Gastroesophageal sphincter (tissue), 4 donors: ENCODE results near the gene TEAD2. TPM values are rescaled to one million over a fixed set of nuclear protein-coding genes. Genes with fewer than 3 reads are reported as not detected.

ENCODE experiments used
- ATAC-seq: fragments of 150-250 bp; one replicate; pipeline ENCODE4 v1.9.1; 2016; ENCODE audit warnings: mild to moderate bottlenecking, moderate library complexity
- H3K27ac ChIP-seq, 4 donors: fragments of 200-600 bp; sonication (generic) in 3 of 4; 1 replicate in 3 of 4; 2 replicates in 1 of 4; pipeline ENCODE4 v1.5.1; 2016 to 2019
- H3K27me3 ChIP-seq: fragments of 200-600 bp; sonication (generic); one replicate; pipeline ENCODE4 v1.5.1; 2019
- H3K36me3 ChIP-seq, 2 donors: fragments of 200-600 bp; sonication (generic); one replicate each; pipeline ENCODE4 v1.5.1; 2019; ENCODE audit warnings: control low read depth in 1 of 2
- H3K4me1 ChIP-seq, 3 donors: fragments of 200-600 bp; sonication (generic); 1 replicate in 2 of 3; 2 replicates in 1 of 3; pipeline ENCODE4 v1.5.1; 2016 to 2019; ENCODE audit warnings: control low read depth in 2 of 3
- H3K4me3 ChIP-seq, 2 donors: fragments of 200-600 bp; sonication (generic); one replicate each; pipeline ENCODE4 v1.5.1; 2019; ENCODE audit warnings: mild to moderate bottlenecking in 1 of 2, moderate library complexity in 1 of 2
- H3K9me3 ChIP-seq, 3 donors: fragments of 200-600 bp; sonication (generic); one replicate each; pipeline ENCODE4 v1.5.1; 2017 to 2019; ENCODE audit warnings: control low read depth in 2 of 3
- EP300 ChIP-seq: sonication (generic); formaldehyde crosslinking; IDR thresholded peaks from one replicate; pipeline ENCODE4 v1.6.1; 2017; ENCODE audit warnings: antibody characterized with exemption, mild to moderate bottlenecking
- POLR2A ChIP-seq, 2 donors: fragments of 450-650 bp; IDR thresholded peaks; one replicate each; pipeline ENCODE4 v1.6.1; 2017; ENCODE audit warnings: antibody characterized with exemption in 2 of 2, mild to moderate bottlenecking in 2 of 2, moderate library complexity in 1 of 2
- POLR2AphosphoS5 ChIP-seq: sonication (generic); formaldehyde crosslinking; IDR thresholded peaks from one replicate; pipeline ENCODE4 v1.6.1; 2017; ENCODE audit warnings: antibody characterized with exemption
- WGBS, 2 donors: methylation state at CpG; one replicate each; pipeline ENCODE4 v1.1.5; 2018; ENCODE audit warnings: low coverage in 1 of 2; 5-methylcytosine and 5-hydroxymethylcytosine counted together
- total RNA-seq, 4 donors: library from RNA; depleted of rRNA; stranded (reverse); fragments of >200 nt; gene quantifications; one replicate each; pipeline ENCODE4 v1.1.0, GENCODE V29; 2016
- TF ChIP-seq, protein P1 (sequence below), 4 experiments: fragments of 200-600 bp in 2 of 4; fragments of 450-650 bp in 2 of 4; sonication (generic) in 1 of 4; IDR thresholded peaks; one replicate each; pipeline ENCODE4 v1.5.1; 2017 to 2019; ENCODE audit warnings: antibody characterized with exemption in 4 of 4, mild to moderate bottlenecking in 2 of 4, moderate library complexity in 2 of 4

TEAD2 gene
- total RNA-seq, 4 donors from 2014 or later = 47.5 to 73.1 (median 51.1) TPM

DNA sequence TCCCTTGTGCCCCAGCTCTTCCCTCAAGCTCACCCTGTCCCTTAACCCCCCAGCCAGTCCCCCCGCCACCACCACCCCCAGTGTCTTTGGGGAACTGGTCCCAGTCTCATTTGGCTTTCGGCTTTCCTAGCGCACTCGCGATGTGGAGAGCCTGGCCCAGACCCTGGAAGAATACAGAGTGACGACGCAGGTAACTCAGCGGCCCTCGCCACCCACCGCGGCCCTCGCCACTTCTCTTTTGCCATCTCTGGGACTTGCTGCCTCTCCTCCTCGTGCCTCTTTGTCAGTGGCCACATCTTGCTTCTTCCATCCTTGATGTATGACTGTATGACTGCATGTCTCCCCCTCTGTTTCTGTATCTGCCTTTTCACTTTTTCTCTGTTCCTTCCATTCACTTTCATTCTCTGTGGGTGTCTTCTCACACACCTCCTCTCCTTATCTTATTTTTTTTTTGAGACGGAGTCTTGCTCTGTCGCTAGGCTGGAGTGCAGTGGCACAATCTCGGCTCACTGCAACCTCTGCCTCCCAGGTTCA lies 45.3 kb upstream of the TEAD2 start:
- H3K27me3 ChIP-seq = peaks cover 34% of the 10 kb centered on the region
- H3K36me3 ChIP-seq = no peaks in the 10 kb centered on the region
- H3K27ac ChIP-seq = no peak overlapping the region
- TF ChIP-seq POLR2AphosphoS5 (no peak), EP300 (no peak), POLR2A (IDR thresholded peaks at IDR 0.05) (no peak)
- TF ChIP-seq, protein P1, sequence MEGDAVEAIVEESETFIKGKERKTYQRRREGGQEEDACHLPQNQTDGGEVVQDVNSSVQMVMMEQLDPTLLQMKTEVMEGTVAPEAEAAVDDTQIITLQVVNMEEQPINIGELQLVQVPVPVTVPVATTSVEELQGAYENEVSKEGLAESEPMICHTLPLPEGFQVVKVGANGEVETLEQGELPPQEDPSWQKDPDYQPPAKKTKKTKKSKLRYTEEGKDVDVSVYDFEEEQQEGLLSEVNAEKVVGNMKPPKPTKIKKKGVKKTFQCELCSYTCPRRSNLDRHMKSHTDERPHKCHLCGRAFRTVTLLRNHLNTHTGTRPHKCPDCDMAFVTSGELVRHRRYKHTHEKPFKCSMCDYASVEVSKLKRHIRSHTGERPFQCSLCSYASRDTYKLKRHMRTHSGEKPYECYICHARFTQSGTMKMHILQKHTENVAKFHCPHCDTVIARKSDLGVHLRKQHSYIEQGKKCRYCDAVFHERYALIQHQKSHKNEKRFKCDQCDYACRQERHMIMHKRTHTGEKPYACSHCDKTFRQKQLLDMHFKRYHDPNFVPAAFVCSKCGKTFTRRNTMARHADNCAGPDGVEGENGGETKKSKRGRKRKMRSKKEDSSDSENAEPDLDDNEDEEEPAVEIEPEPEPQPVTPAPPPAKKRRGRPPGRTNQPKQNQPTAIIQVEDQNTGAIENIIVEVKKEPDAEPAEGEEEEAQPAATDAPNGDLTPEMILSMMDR (IDR thresholded peaks at IDR 0.05) = no peak
- no peaks in the 10 kb centered on the region for H3K9me3 ChIP-seq
- no peaks in the 10 kb centered on the region for H3K4me1 ChIP-seq
- ATAC-seq = no peak
- no peak overlapping the region for H3K4me3 ChIP-seq
- WGBS, 2 donors = 66 to 87% methylated on average over 4 to 11 of the region's 16 CpGs

DNA sequence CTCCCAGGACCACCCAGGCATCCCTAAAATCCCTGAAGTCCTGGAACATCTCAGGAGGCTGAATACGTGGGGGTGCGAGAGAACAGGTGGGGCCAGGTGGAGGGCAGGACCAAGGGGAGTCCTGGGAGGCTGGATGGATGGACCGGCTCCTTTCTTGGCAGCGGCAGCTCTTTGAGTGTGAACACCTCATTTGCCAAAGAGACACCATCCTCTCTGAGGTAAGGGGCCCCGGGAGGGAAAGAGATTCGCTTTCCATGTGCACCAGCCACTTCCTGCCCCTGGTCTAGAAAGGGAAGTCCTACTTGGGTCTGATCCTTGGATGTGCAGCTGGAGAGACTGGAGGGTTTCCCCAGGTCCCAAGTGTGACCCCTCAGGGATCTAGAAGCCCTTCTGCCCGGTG lies 44.9 kb upstream of the TEAD2 start:
- Histone ChIP-seq H3K9me3 (no peaks in the 10 kb centered on the region), H3K36me3 (no peaks in the 10 kb centered on the region), H3K27me3 (peaks cover 34% of the 10 kb centered on the region), H3K27ac (no peak overlapping the region), H3K4me3 (no peak overlapping the region), H3K4me1 (no peaks in the 10 kb centered on the region)
- TF ChIP-seq EP300 (no peak), POLR2AphosphoS5 (no peak), POLR2A (IDR thresholded peaks at IDR 0.05) (no peak)
- TF ChIP-seq, protein P1 (IDR thresholded peaks at IDR 0.05) = no peak
- ATAC-seq = no peak
- 48 to 72% methylated on average over 3 to 7 of the region's 7 CpGs for WGBS, 2 donors

DNA sequence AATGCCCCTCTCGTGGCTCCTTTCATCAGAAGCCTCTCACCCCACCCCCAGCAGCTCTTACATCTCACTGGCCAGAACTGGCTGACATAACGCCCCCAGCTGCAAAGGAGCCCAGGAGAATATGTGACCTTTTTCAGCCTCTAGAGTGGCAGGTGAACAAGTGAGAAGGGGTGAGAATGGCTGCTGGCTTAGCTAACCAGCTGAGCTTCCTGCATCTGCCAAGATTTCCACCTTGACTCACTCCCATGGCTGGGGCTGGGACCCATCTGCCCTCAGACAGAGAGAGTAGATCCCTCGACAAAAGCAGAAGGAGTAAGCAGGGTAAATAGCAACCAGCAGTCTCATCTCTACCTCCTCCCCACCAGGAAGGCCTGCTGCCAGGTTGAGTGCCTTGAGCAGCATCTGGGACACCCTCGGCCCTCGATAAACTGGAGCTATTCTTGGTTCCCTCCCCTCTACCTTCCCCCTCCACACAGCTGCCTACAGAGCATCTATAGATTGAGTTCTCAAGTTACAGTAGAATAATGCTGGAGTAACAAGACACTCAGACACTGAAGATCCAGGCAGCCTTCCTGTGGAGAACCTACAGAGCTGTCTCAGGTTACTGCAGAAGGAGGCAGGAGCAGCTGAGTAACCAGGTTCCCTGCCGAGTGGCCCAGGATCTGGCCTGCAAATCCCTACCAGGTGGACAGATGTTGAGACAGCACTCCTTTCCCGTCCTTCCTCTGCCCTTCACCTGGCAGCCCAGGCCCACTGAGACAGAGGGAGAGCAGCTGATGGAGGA lies 41.4 kb upstream of the TEAD2 start:
- Histone ChIP-seq H3K4me3 (no peak overlapping the region), H3K9me3 (no peaks in the 10 kb centered on the region), H3K4me1 (no peaks in the 10 kb centered on the region), H3K27ac (no peak overlapping the region), H3K27me3 (peaks cover 21% of the 10 kb centered on the region), H3K36me3 (no peaks in the 10 kb centered on the region)
- TF ChIP-seq POLR2AphosphoS5 = no peak
- TF ChIP-seq EP300 = no peak
- TF ChIP-seq POLR2A (IDR thresholded peaks at IDR 0.05) = no peak
- TF ChIP-seq, protein P1 (IDR thresholded peaks at IDR 0.05) = no peak
- ATAC-seq = no peak
- WGBS, 2 donors = 78% methylated on average over 1 of the region's 7 CpGs; no CpG with 5 or more reads in 1 of the 2 donors

DNA sequence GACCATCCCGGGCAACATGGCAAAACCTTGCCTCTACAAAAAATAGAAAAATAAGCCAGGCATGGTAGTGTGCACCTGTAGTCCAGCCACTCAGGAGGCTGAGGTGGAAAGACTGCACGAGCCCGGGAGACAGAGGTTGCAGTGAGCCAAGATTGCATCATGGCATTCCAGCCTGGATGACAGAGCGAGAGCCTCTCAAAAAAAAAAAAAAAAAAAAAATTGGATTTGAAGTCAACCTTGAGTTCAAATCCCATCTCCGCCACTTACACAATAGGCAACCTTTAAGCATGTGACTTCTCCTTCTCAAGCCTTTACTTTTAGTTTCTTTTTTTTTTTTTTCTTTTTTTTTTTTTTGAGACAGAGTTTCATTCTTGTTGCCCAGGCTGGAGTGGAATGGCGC lies 37.8 kb upstream of the TEAD2 start:
- ATAC-seq = no peak
- WGBS, 2 donors = 53 to 67% methylated on average over 4 to 5 of the region's 6 CpGs

More for the DNA sequence above, 37.8 kb upstream of the TEAD2 start:
- TF ChIP-seq POLR2A (IDR thresholded peaks at IDR 0.05) = no peak
- TF ChIP-seq, protein P1 (IDR thresholded peaks at IDR 0.05) = no peak
- no peak for TF ChIP-seq POLR2AphosphoS5
- no peak for TF ChIP-seq EP300
- no peaks in the 10 kb centered on the region for H3K36me3 ChIP-seq
- H3K27me3 ChIP-seq = peaks cover 34% of the 10 kb centered on the region
- H3K4me1 ChIP-seq = no peaks in the 10 kb centered on the region
- H3K27ac ChIP-seq = no peak overlapping the region
- H3K4me3 ChIP-seq = no peak overlapping the region
- H3K9me3 ChIP-seq = no peaks in the 10 kb centered on the region
